GM10847 (cell line): Measurements from ENCODE around the gene ZNF862.

Experiments used
- POLR2A ChIP-seq: IDR thresholded peaks from 2 replicates; pipeline ENCODE4 v1.6.1; 2011; ENCODE audit not compliant: insufficient read length; ENCODE audit errors: extremely low read depth

Gene ZNF862

GRCh38 chr7:149838224-149838991 is at the start of gene ZNF862:
TSS of gene ZNF862 (plus strand) at chr7:149838375. CDS start at chr7:149838612, 237 bp downstream.
- peak; percentile 50 for TF ChIP-seq POLR2A

- no peak for TF ChIP-seq POLR2A
Observed at GRCh38 chr7:149789101-149789500, 49.1 kb upstream of the ZNF862 start.

- no peak for TF ChIP-seq POLR2A
Observed at GRCh38 chr7:149790146-149790548, 48.0 kb upstream of the ZNF862 start.

- no peak for TF ChIP-seq POLR2A
Observed at GRCh38 chr7:149790754-149791360, 47.3 kb upstream of the ZNF862 start.

- TF ChIP-seq POLR2A, result no peak
Observed at GRCh38 chr7:149791411-149792219, 46.6 kb upstream of the ZNF862 start.

GRCh38 chr7:149792220-149792595 is 46.0 kb upstream of the ZNF862 start:
- TF ChIP-seq POLR2A, result no peak

- TF ChIP-seq POLR2A, result no peak
Observed at GRCh38 chr7:149793261-149793660, 44.9 kb upstream of the ZNF862 start.

- no peak for TF ChIP-seq POLR2A
Observed at GRCh38 chr7:149794661-149795060, 43.5 kb upstream of the ZNF862 start.

- TF ChIP-seq POLR2A, result no peak
Observed at GRCh38 chr7:149795126-149795525, 43.0 kb upstream of the ZNF862 start.

- no peak for TF ChIP-seq POLR2A
Observed at GRCh38 chr7:149796287-149796860, 41.8 kb upstream of the ZNF862 start.

GRCh38 chr7:149797771-149798170 is 40.4 kb upstream of the ZNF862 start:
- no peak for TF ChIP-seq POLR2A

GRCh38 chr7:149799397-149800168 is 38.6 kb upstream of the ZNF862 start:
- no peak for TF ChIP-seq POLR2A

GRCh38 chr7:149800169-149800555 is 38.0 kb upstream of the ZNF862 start:
- no peak for TF ChIP-seq POLR2A

GRCh38 chr7:149801002-149801566 is 37.1 kb upstream of the ZNF862 start:
- TF ChIP-seq POLR2A, result no peak

- TF ChIP-seq POLR2A, result no peak
Observed at GRCh38 chr7:149801816-149802215, 36.4 kb upstream of the ZNF862 start.

- TF ChIP-seq POLR2A, result no peak
Observed at GRCh38 chr7:149802966-149803365, 35.2 kb upstream of the ZNF862 start.
